GM15510 (cell line): ENCODE measurements around the gene MGMT.

Experiments
- POLR2A ChIP-seq: IDR thresholded peaks from 3 replicates; pipeline ENCODE4 v1.6.1; 2011; ENCODE audit warnings: borderline replicate concordance; ENCODE audit not compliant: insufficient read length; ENCODE audit errors: extremely low read depth

MGMT gene

GRCh38 chr10:129771991-129772431, 305.0 kb downstream of the MGMT start:
- no peak for TF ChIP-seq POLR2A

DNA sequence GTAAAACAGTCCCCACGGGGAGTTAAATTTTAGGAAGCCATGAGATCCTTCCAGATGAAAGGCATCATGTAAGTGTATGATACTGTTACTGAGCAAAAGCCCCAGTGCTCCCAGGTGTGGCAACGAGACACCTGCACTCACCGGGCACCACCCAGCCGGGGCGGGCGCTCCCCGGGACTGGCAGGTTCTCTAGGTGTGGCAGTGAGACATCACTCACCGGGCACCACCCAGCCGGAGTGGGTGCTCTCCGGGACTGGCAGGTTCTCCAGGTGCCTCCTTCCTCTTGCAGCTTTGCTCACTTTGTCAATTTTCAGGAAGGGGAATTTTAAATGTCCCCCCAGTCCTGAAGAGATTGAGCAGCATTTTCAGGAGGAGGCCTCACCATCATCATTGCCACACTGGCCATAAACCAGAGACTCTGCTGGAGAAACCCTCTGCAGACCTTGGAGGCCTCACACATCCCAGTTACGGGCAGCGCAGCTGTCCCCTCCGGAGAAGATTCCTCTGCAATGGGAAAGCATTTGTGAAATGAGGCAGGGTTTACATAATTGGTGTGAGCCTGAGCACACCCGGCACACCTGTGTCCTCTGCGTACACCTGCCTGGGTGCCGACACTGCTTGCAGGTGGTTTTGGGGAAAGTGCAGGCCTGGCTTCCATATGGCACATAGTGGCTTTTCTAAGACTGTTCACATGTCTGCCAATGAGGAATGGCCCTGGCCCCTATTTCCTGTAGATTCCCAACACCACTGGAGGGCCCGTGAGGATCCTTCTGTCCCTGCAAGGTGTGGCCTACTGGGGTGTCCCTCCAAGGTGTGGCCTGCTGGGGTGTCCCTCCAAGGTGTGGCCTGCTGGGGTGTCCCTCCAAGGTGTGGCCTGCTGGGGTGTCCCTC, 305.7 kb downstream of the MGMT start:
- no peak for TF ChIP-seq POLR2A

GRCh38 chr10:129773359-129773990, 306.4 kb downstream of the MGMT start:
- TF ChIP-seq POLR2A: no peak

DNA sequence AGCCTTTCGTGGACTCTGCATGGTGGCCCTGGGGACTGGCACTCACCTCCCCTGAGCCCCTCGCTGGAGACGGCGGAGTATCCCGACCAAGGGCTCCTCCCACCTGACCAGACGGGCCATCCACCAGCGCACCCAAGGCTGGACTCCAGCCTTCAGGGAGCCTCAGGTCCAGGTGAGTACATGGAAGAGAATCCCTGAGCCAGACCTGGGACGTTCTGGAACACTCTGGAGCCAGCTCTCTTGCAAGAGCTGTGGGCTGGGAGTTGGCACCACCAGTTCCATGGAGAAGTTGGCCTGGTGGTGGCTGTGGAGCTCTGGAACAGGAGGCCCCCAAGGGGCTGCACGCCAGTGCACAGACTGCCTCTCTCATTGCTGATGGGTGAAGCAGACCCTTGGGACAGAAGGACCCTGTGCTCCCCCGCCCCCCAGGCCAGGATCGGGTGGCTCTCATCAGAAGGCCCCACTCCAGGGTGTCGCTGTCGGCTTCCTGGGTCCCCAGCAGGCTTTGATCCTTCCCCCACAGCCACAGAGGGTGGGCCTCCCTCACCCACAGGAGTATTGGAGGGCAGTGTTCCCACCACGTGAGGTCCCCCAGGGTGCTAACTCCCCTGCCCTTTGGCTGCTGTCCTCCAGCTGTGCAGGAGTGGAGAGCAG, 307.2 kb downstream of the MGMT start:
- TF ChIP-seq POLR2A: no peak

GRCh38 chr10:129774736-129775401, 307.8 kb downstream of the MGMT start:
- no peak for TF ChIP-seq POLR2A

- no peak for TF ChIP-seq POLR2A
These were observed 308.6 kb downstream of the MGMT start for GRCh38 chr10:129775681-129776080.

GRCh38 chr10:129777687-129778086, 310.6 kb downstream of the MGMT start:
- TF ChIP-seq POLR2A: no peak

GRCh38 chr10:129778571-129778970, 311.5 kb downstream of the MGMT start:
- no peak for TF ChIP-seq POLR2A

GRCh38 chr10:129779126-129780111, 312.4 kb downstream of the MGMT start:
- TF ChIP-seq POLR2A: no peak

- TF ChIP-seq POLR2A: no peak
These were observed 313.2 kb downstream of the MGMT start for GRCh38 chr10:129780198-129780597.

DNA sequence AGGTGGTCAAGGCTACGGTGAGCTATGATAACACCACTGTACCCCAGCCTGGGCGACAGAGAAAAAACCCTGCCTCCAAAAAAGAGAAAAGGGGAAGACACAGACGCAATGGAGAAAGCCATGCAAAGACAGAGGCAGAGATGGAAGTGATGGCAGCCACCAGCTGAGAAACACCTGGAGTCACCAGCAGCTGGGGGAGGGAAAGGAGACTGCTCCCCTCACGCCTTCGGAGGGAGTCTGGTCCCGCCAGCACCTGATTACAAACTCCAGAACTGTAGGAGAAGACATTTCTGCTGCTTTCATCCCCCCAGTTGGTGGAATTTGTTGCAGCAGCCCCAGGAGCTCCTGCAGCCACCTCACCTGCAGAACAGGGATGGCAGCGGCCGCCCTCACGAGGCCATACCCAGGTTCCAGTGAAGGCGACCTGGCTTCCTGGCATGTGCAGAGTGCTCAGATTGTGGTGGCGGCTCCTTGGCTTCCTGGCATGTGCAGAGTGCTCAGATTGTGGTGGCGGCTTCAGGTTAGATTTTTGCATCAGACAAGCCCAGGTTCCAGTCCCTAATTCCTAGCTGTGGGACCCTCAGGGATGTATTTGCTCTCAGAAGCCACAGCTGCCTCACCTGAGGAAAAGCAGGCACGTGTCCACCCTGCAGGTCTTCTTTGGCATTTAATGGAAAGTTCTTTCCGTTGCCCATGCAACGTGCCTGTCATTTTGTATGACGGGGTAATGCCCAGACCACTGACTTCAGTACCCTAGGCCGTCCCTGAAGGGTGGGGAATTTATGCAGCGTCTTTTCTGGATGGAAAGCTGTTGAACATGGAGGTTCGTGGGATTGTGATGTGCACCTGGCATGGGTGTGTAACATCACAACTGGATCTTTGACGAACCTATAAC, 314.1 kb downstream of the MGMT start:
- TF ChIP-seq POLR2A: no peak

DNA sequence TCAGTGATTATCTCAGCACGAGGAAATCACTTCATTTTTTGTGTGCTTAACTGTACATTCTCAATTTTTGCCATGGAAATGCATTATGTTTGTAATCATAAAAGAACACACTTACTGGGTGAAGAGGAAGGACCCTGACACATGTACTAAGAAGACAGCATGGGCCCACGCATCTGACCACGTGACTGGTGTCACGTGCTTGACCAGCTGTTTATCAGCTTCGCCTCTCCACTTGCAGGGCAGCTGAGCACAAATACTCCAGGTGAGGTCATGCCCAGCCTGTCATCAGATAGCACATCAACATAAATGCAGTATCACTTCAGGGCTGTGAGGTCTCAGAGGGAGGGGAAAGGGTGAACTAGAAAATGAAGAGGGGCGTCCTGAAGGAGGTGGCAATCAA, 317.2 kb downstream of the MGMT start:
- TF ChIP-seq POLR2A: no peak

GRCh38 chr10:129784891-129785290, 317.9 kb downstream of the MGMT start:
- TF ChIP-seq POLR2A: no peak
